Measurements from ENCODE around the gene FRYL. TPM values are rescaled to one million over a fixed set of nuclear protein-coding genes. Genes with fewer than 3 reads are reported as not detected.

FRYL gene
- total RNA-seq, 1 donor from 2014 or later: 31.7 TPM

GRCh38 chr4:48755281-48755680 lies 24.8 kb downstream of the FRYL start:
- no peak for DNase-seq (ENCODE audit: low read depth)
- TF ChIP-seq CTCF (IDR thresholded peaks at IDR 0.05; ENCODE audit: insufficient read depth, low read length, poor library complexity, severe bottlenecking): no peak
- H3K27me3 ChIP-seq (ENCODE audit: control insufficient read depth, insufficient read depth, low read length): no peaks in the 10 kb centered on the region
- H3K4me3 ChIP-seq (ENCODE audit: low read depth, low read length): no peak overlapping the region
- no peaks in the 10 kb centered on the region for H3K36me3 ChIP-seq (ENCODE audit: control insufficient read depth, insufficient read depth, low read length)

- no peaks in the 10 kb centered on the region for H3K36me3 ChIP-seq (ENCODE audit: control insufficient read depth, insufficient read depth, low read length)
- no peak for TF ChIP-seq CTCF (IDR thresholded peaks at IDR 0.05; ENCODE audit: insufficient read depth, low read length, poor library complexity, severe bottlenecking)
- no peaks in the 10 kb centered on the region for H3K27me3 ChIP-seq (ENCODE audit: control insufficient read depth, insufficient read depth, low read length)
- no peak for DNase-seq (ENCODE audit: low read depth)
- no peak overlapping the region for H3K4me3 ChIP-seq (ENCODE audit: low read depth, low read length)
Observed at GRCh38 chr4:48753159-48753558, 26.9 kb downstream of the FRYL start.

- H3K4me3 ChIP-seq (ENCODE audit: low read depth, low read length): no peak overlapping the region
- no peak for TF ChIP-seq CTCF (IDR thresholded peaks at IDR 0.05; ENCODE audit: insufficient read depth, low read length, poor library complexity, severe bottlenecking)
- no peak for DNase-seq (ENCODE audit: low read depth)
Observed at GRCh38 chr4:48752726-48753125, 27.4 kb downstream of the FRYL start.

GRCh38 chr4:48752246-48752645 lies 27.8 kb downstream of the FRYL start:
- Histone ChIP-seq H3K4me3 (ENCODE audit: low read depth, low read length) (no peak overlapping the region), H3K27me3 (ENCODE audit: control insufficient read depth, insufficient read depth, low read length) (no peaks in the 10 kb centered on the region), H3K36me3 (ENCODE audit: control insufficient read depth, insufficient read depth, low read length) (no peaks in the 10 kb centered on the region)
- no peak for DNase-seq (ENCODE audit: low read depth)
- no peak for TF ChIP-seq CTCF (IDR thresholded peaks at IDR 0.05; ENCODE audit: insufficient read depth, low read length, poor library complexity, severe bottlenecking)

More at GRCh38 chr4:48752726-48753125, 27.4 kb downstream of the FRYL start:
- Histone ChIP-seq H3K36me3 (ENCODE audit: control insufficient read depth, insufficient read depth, low read length) (no peaks in the 10 kb centered on the region), H3K27me3 (ENCODE audit: control insufficient read depth, insufficient read depth, low read length) (no peaks in the 10 kb centered on the region)

GRCh38 chr4:48748949-48749596 lies 31.0 kb downstream of the FRYL start:
- no peak for DNase-seq (ENCODE audit: low read depth)
- no peaks in the 10 kb centered on the region for H3K27me3 ChIP-seq (ENCODE audit: control insufficient read depth, insufficient read depth, low read length)
- TF ChIP-seq CTCF (IDR thresholded peaks at IDR 0.05; ENCODE audit: insufficient read depth, low read length, poor library complexity, severe bottlenecking): no peak

More at GRCh38 chr4:48748949-48749596, 31.0 kb downstream of the FRYL start:
- Histone ChIP-seq H3K36me3 (ENCODE audit: control insufficient read depth, insufficient read depth, low read length) (no peaks in the 10 kb centered on the region), H3K4me3 (ENCODE audit: low read depth, low read length) (no peak overlapping the region)

All from kidney epithelial cell (primary cell).